Esophagus muscularis mucosa (tissue), 4 donors: ENCODE measurements around the gene CDKN2A. TPM values are rescaled to one million over a fixed set of nuclear protein-coding genes. Genes with fewer than 3 reads are reported as not detected.

ENCODE experiments used
- DNase-seq: peaks from one replicate; pipeline ENCODE4 v3.0.0-alpha.2; 2017; ENCODE audit errors: extremely low spot score
- H3K27ac ChIP-seq, 4 donors: fragments of 200-600 bp; sonication (generic); replicated peaks in 1 of 4; 1 replicate in 3 of 4; 2 replicates in 1 of 4; pipeline ENCODE4 v1.5.1; 2016 to 2019; ENCODE audit warnings: mild to moderate bottlenecking in 1 of 4
- H3K27me3 ChIP-seq, 4 donors: fragments of 200-600 bp; sonication (generic); one replicate each; pipeline versions ENCODE4 v1.5.1 to v1.6.0; 2016 to 2019
- H3K36me3 ChIP-seq, 4 donors: fragments of 200-600 bp; sonication (generic); one replicate each; pipeline ENCODE4 v1.5.1; 2016 to 2019
- H3K4me1 ChIP-seq, 4 donors: fragments of 200-600 bp; sonication (generic); one replicate each; pipeline ENCODE4 v1.5.1; 2016 to 2019
- H3K4me3 ChIP-seq, 4 donors: fragments of 200-600 bp; sonication (generic); 1 replicate in 2 of 4; 2 replicates in 2 of 4; pipeline ENCODE4 v1.5.1; 2016 to 2019; ENCODE audit warnings: mild to moderate bottlenecking in 4 of 4, moderate library complexity in 1 of 4
- H3K9me3 ChIP-seq, 4 donors: fragments of 200-600 bp; sonication (generic); 1 replicate in 3 of 4; 2 replicates in 1 of 4; pipeline ENCODE4 v1.5.1; 2016 to 2019
- CTCF ChIP-seq, 3 experiments: fragments of 200-600 bp in 2 of 3; fragments of 450-650 bp in 1 of 3; sonication (generic) in 2 of 3; IDR thresholded peaks; one replicate each; pipeline ENCODE4 v1.5.1; 2017 to 2019; ENCODE audit warnings: antibody characterized with exemption in 3 of 3, mild to moderate bottlenecking in 2 of 3, moderate library complexity in 1 of 3
- EP300 ChIP-seq: sonication (generic); formaldehyde crosslinking; IDR thresholded peaks from one replicate; pipeline ENCODE4 v1.6.1; 2017; ENCODE audit warnings: antibody characterized with exemption
- POLR2A ChIP-seq: fragments of 450-650 bp; IDR thresholded peaks from one replicate; pipeline ENCODE4 v1.6.1; 2017; ENCODE audit warnings: antibody characterized with exemption, moderate library complexity, mild to moderate bottlenecking, low read depth
- POLR2AphosphoS5 ChIP-seq, 2 donors: sonication (generic); formaldehyde crosslinking; IDR thresholded peaks; one replicate each; pipeline ENCODE4 v1.6.1; 2017; ENCODE audit warnings: antibody characterized with exemption in 2 of 2
- WGBS: methylation state at CpG from one replicate; pipeline ENCODE4 v1.1.5; 2018; 5-methylcytosine and 5-hydroxymethylcytosine counted together
- intact Hi-C: fragments of 100-400 bp; cut with DNase I; formaldehyde crosslinking; loops from one replicate; pipeline ENCODE4 v1.15.1; 2023
- total RNA-seq, 4 donors: library from RNA; depleted of rRNA; stranded (reverse); fragments of >200 nt; gene quantifications; one replicate each; pipeline versions ENCODE4 v1.1.0 to v1.2.1, GENCODE V29; 2016

CDKN2A gene
- total RNA-seq, 4 donors from 2014 or later = 3.1 to 6.0 (median 4.4) TPM

GRCh38 chr9:21974722-21975409 is 19.3 kb downstream of the CDKN2A start:
- TF ChIP-seq EP300 (no peak), POLR2AphosphoS5 (IDR thresholded peaks at IDR 0.05) (peak in 1 of 2 donors; percentile 8), POLR2A (no peak), CTCF (IDR thresholded peaks at IDR 0.05) (no peak)
- Histone ChIP-seq H3K9me3 (no peaks in the 10 kb centered on the region), H3K27me3 (peaks cover 24 to 100% (median 76%) of the 10 kb centered on the region in 4 donors), H3K4me3 (peak overlapping the region; percentile 43 to 57 (median 46)), H3K36me3 (no peaks in the 10 kb centered on the region), H3K27ac (no peak overlapping the region), H3K4me1 (peaks cover 13 to 30% (median 26%) of the 10 kb centered on the region in 4 donors)
- no peak for DNase-seq
- intact Hi-C loops = no loop called here
- 2% methylated on average over 20 of the region's 51 CpGs for WGBS

GRCh38 chr9:21974343-21974721 is 19.9 kb downstream of the CDKN2A start:
- Histone ChIP-seq H3K36me3 (no peaks in the 10 kb centered on the region), H3K27me3 (peaks cover 25 to 100% (median 82%) of the 10 kb centered on the region in 4 donors), H3K4me3 (peak overlapping the region; percentile 43 to 57 (median 46)), H3K9me3 (no peaks in the 10 kb centered on the region), H3K4me1 (peaks cover 13 to 30% (median 26%) of the 10 kb centered on the region in 4 donors), H3K27ac (no peak overlapping the region)
- TF ChIP-seq POLR2A (no peak), CTCF (IDR thresholded peaks at IDR 0.05) (no peak), POLR2AphosphoS5 (IDR thresholded peaks at IDR 0.05) (no peak), EP300 (no peak)
- no peak for DNase-seq
- 3% methylated on average over 21 of the region's 21 CpGs for WGBS
- intact Hi-C loops = no loop called here

- Histone ChIP-seq H3K27ac (no peak overlapping the region), H3K9me3 (no peaks in the 10 kb centered on the region), H3K27me3 (peaks cover 25 to 100% (median 97%) of the 10 kb centered on the region in 4 donors), H3K4me3 (no peak overlapping the region), H3K36me3 (no peaks in the 10 kb centered on the region), H3K4me1 (peaks cover 13 to 41% (median 38%) of the 10 kb centered on the region in 4 donors)
- intact Hi-C loops = no loop called here
- no peak for TF ChIP-seq POLR2A
- TF ChIP-seq POLR2AphosphoS5 (IDR thresholded peaks at IDR 0.05) = no peak
- TF ChIP-seq CTCF (IDR thresholded peaks at IDR 0.05) = no peak
- no peak for TF ChIP-seq EP300
- DNase-seq = no peak
Observed at GRCh38 chr9:21972361-21972760, 21.8 kb downstream of the CDKN2A start.

GRCh38 chr9:21970800-21971640 is 23.2 kb downstream of the CDKN2A start:
- DNase-seq = no peak
- H3K4me1 ChIP-seq = peaks cover 13 to 46% (median 41%) of the 10 kb centered on the region in 4 donors
- peaks cover 25 to 100% (median 99%) of the 10 kb centered on the region in 4 donors for H3K27me3 ChIP-seq
- H3K27ac ChIP-seq = no peak overlapping the region
- TF ChIP-seq EP300 (no peak), POLR2AphosphoS5 (IDR thresholded peaks at IDR 0.05) (no peak), POLR2A (no peak), CTCF (IDR thresholded peaks at IDR 0.05) (no peak)
- no peaks in the 10 kb centered on the region for H3K9me3 ChIP-seq
- WGBS = 14% methylated on average over 11 of the region's 45 CpGs
- H3K36me3 ChIP-seq = no peaks in the 10 kb centered on the region
- intact Hi-C loops = no loop called here
- no peak overlapping the region for H3K4me3 ChIP-seq
